PC-9 (cell line): ENCODE data around the gene SHISA7.

Experiments used
- CTCF ChIP-seq: fragments of 200-600 bp; sonication (generic); conservative IDR thresholded peaks from 2 replicates; pipeline ENCODE4 v1.6.1; 2017; ENCODE audit warnings: mixed run types, antibody characterized with exemption, mild to moderate bottlenecking, moderate library complexity
- EZH2 ChIP-seq: fragments of 200-600 bp; sonication (generic); IDR thresholded peaks from 2 replicates; pipeline ENCODE4 v1.8.0; 2017; ENCODE audit warnings: antibody characterized with exemption, low read depth

- TF ChIP-seq CTCF (no peak), EZH2 (no peak)
Observed at GRCh38 chr19:55447421-55448174, 4.5 kb upstream of the SHISA7 start.
